ENCODE measurements around the gene ANKRD37.

Gene ANKRD37

DNA sequence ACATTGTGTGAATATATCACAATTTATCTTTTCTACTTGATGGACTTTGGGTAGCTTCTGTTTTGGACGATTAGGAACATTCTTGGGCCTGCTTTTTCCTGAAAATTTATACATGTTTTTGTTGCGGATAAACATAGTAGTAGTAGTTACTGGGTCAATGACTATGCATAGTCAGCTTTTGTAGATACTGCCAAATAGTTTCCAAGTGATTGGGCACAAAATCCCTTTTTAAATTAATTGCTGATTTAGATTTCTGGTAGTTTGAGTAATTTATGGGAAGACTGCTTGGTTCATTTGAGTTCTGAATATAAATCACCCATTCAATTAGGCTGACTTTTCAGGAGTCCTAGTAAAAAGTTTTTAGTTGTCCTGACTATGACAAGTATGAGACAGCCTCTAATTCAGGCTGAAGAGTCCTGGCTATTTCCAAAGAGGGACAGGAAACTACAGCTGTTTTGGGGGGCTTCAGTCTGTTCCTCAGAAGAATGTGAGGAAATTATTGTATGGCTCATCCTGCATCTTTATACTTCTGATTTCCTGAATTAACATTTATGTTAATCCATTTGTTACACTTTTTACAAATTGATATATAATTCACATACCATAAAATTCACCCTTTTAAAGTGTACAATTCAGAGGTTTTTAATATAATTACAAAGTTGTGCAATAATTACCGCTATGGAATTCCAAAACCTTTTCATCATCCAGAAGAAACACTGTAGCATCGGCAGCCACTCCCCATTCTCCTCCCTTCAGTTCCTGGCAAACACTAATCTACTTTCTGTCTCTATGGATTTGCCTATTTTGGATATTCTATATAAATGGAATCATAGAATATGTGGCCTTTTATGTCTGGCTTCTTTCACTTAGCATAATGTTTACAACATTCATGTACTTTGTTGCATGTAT, 15.1 kb upstream of the ANKRD37 start (continued):
- TF ChIP-seq, protein P1, sequence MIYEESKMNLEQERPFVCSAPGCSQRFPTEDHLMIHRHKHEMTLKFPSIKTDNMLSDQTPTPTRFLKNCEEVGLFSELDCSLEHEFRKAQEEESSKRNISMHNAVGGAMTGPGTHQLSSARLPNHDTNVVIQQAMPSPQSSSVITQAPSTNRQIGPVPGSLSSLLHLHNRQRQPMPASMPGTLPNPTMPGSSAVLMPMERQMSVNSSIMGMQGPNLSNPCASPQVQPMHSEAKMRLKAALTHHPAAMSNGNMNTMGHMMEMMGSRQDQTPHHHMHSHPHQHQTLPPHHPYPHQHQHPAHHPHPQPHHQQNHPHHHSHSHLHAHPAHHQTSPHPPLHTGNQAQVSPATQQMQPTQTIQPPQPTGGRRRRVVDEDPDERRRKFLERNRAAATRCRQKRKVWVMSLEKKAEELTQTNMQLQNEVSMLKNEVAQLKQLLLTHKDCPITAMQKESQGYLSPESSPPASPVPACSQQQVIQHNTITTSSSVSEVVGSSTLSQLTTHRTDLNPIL (CRISPR knock-in tag; IDR thresholded peaks at IDR 0.05; ENCODE audit: low read depth): no peak

DNA sequence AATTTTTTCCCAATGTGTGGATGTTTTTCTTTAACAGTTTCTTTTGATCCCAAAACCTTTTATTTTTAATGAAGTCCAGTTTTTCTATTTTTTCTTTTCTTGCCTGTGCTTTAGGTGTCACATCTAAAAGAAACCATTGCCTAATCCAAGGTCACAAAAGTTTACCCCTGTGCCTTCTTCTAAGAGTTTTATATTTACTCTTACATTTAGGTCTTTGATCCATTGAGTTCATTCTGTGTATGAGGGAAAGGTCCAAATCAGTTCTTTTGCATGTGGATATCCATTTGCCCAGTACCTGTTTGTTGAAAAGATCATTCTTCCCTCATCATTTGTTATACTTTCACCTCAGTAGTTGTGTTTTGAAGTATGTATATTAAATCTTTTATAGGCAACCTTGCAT, 13.9 kb upstream of the ANKRD37 start:
- ATAC-seq: no peak
- TF ChIP-seq ZNF8 (CRISPR knock-in tag; IDR thresholded peaks at IDR 0.05) (no peak), BACH2 (CRISPR knock-in tag; IDR thresholded peaks at IDR 0.05; ENCODE audit: borderline replicate concordance) (no peak), ZC3H10 (CRISPR knock-in tag; IDR thresholded peaks at IDR 0.05) (no peak), TCF4 (CRISPR knock-in tag; IDR thresholded peaks at IDR 0.05; ENCODE audit: borderline replicate concordance) (no peak), ESRRG (CRISPR knock-in tag; IDR thresholded peaks at IDR 0.05) (no peak)
- TF ChIP-seq, protein P2, sequence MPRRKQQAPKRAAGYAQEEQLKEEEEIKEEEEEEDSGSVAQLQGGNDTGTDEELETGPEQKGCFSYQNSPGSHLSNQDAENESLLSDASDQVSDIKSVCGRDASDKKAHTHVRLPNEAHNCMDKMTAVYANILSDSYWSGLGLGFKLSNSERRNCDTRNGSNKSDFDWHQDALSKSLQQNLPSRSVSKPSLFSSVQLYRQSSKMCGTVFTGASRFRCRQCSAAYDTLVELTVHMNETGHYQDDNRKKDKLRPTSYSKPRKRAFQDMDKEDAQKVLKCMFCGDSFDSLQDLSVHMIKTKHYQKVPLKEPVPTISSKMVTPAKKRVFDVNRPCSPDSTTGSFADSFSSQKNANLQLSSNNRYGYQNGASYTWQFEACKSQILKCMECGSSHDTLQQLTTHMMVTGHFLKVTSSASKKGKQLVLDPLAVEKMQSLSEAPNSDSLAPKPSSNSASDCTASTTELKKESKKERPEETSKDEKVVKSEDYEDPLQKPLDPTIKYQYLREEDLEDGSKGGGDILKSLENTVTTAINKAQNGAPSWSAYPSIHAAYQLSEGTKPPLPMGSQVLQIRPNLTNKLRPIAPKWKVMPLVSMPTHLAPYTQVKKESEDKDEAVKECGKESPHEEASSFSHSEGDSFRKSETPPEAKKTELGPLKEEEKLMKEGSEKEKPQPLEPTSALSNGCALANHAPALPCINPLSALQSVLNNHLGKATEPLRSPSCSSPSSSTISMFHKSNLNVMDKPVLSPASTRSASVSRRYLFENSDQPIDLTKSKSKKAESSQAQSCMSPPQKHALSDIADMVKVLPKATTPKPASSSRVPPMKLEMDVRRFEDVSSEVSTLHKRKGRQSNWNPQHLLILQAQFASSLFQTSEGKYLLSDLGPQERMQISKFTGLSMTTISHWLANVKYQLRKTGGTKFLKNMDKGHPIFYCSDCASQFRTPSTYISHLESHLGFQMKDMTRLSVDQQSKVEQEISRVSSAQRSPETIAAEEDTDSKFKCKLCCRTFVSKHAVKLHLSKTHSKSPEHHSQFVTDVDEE (CRISPR knock-in tag; IDR thresholded peaks at IDR 0.05): no peak
- TF ChIP-seq, protein P3, sequence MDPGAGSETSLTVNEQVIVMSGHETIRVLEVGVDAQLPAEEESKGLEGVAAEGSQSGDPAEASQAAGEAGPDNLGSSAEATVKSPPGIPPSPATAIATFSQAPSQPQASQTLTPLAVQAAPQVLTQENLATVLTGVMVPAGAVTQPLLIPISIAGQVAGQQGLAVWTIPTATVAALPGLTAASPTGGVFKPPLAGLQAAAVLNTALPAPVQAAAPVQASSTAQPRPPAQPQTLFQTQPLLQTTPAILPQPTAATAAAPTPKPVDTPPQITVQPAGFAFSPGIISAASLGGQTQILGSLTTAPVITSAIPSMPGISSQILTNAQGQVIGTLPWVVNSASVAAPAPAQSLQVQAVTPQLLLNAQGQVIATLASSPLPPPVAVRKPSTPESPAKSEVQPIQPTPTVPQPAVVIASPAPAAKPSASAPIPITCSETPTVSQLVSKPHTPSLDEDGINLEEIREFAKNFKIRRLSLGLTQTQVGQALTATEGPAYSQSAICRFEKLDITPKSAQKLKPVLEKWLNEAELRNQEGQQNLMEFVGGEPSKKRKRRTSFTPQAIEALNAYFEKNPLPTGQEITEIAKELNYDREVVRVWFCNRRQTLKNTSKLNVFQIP (CRISPR knock-in tag; IDR thresholded peaks at IDR 0.05; ENCODE audit: borderline replicate concordance, low read depth): no peak
- TF ChIP-seq, protein P4, sequence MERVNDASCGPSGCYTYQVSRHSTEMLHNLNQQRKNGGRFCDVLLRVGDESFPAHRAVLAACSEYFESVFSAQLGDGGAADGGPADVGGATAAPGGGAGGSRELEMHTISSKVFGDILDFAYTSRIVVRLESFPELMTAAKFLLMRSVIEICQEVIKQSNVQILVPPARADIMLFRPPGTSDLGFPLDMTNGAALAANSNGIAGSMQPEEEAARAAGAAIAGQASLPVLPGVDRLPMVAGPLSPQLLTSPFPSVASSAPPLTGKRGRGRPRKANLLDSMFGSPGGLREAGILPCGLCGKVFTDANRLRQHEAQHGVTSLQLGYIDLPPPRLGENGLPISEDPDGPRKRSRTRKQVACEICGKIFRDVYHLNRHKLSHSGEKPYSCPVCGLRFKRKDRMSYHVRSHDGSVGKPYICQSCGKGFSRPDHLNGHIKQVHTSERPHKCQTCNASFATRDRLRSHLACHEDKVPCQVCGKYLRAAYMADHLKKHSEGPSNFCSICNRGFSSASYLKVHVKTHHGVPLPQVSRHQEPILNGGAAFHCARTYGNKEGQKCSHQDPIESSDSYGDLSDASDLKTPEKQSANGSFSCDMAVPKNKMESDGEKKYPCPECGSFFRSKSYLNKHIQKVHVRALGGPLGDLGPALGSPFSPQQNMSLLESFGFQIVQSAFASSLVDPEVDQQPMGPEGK (CRISPR knock-in tag; IDR thresholded peaks at IDR 0.05; ENCODE audit: borderline replicate concordance): no peak

DNA sequence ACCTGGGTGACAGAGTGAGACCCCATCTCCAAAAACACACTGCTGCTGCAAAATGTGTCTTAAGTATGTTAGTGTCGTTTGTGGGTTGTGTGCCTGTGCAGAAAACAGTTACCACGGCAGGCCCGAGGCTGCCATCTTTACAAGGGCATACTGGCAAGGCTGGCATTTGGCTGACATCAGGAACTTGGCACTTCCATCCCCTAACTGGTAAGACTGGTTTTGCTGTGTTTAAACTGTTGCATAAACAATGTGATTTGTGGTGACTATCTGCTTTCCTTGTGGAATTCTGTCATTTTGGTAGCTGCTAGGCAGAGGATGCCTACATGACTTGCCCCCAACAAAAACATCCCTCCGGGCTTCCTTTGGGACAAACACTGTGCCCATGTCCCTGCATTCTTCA, 13.2 kb upstream of the ANKRD37 start:
- ATAC-seq: no peak
- TF ChIP-seq, protein P2 (CRISPR knock-in tag; IDR thresholded peaks at IDR 0.05): no peak
- TF ChIP-seq OSR1 (CRISPR knock-in tag; IDR thresholded peaks at IDR 0.05): no peak
- TF ChIP-seq, protein P5, sequence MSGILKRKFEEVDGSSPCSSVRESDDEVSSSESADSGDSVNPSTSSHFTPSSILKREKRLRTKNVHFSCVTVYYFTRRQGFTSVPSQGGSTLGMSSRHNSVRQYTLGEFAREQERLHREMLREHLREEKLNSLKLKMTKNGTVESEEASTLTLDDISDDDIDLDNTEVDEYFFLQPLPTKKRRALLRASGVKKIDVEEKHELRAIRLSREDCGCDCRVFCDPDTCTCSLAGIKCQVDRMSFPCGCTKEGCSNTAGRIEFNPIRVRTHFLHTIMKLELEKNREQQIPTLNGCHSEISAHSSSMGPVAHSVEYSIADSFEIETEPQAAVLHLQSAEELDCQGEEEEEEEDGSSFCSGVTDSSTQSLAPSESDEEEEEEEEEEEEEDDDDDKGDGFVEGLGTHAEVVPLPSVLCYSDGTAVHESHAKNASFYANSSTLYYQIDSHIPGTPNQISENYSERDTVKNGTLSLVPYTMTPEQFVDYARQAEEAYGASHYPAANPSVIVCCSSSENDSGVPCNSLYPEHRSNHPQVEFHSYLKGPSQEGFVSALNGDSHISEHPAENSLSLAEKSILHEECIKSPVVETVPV (CRISPR knock-in tag; IDR thresholded peaks at IDR 0.05): no peak
- TF ChIP-seq PPARA (CRISPR knock-in tag; IDR thresholded peaks at IDR 0.05; ENCODE audit: borderline replicate concordance): no peak
- TF ChIP-seq CSDC2 (CRISPR knock-in tag; IDR thresholded peaks at IDR 0.05): no peak
- no peak for TF ChIP-seq RARB (CRISPR knock-in tag; IDR thresholded peaks at IDR 0.05)
